Gastrocnemius medialis (tissue), 4 donors: ENCODE data around the gene LTB.

Experiments used
- POLR2A ChIP-seq, 2 donors: fragments of 450-650 bp; IDR thresholded peaks; one replicate each; pipeline ENCODE4 v1.6.1; 2017; ENCODE audit warnings: antibody characterized with exemption in 2 of 2, mild to moderate bottlenecking in 2 of 2, moderate library complexity in 2 of 2
- TF ChIP-seq, protein P1 (sequence below), 5 experiments: fragments of 450-650 bp in 3 of 5; fragments of 200-600 bp in 2 of 5; sonication (generic) in 2 of 5; IDR thresholded peaks in 4 of 5; conservative IDR thresholded peaks in 1 of 5; 1 replicate in 4 of 5; 2 replicates in 1 of 5; pipeline ENCODE4 v1.5.1; 2016 to 2019; ENCODE audit warnings: antibody characterized with exemption in 5 of 5, mild to moderate bottlenecking in 3 of 5, moderate library complexity in 3 of 5

DNA sequence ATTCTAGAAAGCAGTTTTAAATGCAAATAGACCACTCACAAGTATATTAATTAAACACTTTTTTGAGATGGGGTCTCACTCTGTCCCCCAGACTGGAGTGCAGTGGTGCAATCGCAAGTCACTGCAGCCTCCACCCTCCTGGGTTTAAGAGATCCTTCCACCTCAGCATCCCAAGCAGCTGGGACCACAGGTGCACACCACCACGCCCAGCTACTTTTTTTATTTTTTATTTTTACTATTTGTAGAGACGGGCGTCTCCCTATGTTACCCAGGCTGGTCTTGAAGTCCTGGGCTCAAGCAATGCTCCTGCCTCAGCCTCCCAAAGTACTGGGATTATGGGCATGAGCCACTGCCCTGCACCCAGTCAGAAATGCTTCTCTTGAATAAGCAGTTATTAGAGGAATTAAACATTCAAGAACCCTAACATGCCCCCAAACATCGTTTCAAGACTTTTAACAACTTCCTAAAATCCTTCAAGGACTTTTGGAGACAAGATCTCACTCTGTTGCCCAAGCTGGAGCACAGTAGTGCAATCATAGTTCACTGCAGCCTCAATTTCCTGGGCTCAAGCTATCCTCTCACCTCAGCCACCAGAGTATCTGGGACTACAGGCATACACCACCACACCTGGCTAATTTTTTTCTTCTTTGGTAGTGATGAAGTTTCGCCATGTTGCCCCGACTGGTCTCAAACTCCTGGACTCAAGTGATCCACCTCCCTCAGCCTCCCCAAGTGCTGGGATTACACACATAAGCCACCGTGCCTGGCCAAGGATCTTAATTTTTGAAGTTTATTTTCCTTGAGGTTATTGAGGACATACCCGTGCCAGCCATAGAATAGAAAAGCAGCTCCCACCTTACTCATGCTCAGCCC, 50.2 kb downstream of the LTB start:
- TF ChIP-seq POLR2A (IDR thresholded peaks at IDR 0.05) = no peak
- TF ChIP-seq, protein P1, sequence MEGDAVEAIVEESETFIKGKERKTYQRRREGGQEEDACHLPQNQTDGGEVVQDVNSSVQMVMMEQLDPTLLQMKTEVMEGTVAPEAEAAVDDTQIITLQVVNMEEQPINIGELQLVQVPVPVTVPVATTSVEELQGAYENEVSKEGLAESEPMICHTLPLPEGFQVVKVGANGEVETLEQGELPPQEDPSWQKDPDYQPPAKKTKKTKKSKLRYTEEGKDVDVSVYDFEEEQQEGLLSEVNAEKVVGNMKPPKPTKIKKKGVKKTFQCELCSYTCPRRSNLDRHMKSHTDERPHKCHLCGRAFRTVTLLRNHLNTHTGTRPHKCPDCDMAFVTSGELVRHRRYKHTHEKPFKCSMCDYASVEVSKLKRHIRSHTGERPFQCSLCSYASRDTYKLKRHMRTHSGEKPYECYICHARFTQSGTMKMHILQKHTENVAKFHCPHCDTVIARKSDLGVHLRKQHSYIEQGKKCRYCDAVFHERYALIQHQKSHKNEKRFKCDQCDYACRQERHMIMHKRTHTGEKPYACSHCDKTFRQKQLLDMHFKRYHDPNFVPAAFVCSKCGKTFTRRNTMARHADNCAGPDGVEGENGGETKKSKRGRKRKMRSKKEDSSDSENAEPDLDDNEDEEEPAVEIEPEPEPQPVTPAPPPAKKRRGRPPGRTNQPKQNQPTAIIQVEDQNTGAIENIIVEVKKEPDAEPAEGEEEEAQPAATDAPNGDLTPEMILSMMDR (IDR thresholded peaks at IDR 0.05 in 4 of 5, conservative IDR thresholded peaks at IDR 0.05 in 1 of 5) = no peak
